ENCODE data around the gene TIGD4.
A peak's percentile ranks its signal among the peaks of the same experiment; 100 is the strongest.
"Not testable (repeated sequence)": the region's sequence is repeated elsewhere in the genome, so short reads cannot be mapped to it uniquely, and the experiment has no call there.

The TIGD4 gene

GRCh38 chr4:152780267-152780778, 793 bp upstream of the TIGD4 start:
- DNase-seq (ENCODE audit: low read depth) = peak; percentile 32

DNA sequence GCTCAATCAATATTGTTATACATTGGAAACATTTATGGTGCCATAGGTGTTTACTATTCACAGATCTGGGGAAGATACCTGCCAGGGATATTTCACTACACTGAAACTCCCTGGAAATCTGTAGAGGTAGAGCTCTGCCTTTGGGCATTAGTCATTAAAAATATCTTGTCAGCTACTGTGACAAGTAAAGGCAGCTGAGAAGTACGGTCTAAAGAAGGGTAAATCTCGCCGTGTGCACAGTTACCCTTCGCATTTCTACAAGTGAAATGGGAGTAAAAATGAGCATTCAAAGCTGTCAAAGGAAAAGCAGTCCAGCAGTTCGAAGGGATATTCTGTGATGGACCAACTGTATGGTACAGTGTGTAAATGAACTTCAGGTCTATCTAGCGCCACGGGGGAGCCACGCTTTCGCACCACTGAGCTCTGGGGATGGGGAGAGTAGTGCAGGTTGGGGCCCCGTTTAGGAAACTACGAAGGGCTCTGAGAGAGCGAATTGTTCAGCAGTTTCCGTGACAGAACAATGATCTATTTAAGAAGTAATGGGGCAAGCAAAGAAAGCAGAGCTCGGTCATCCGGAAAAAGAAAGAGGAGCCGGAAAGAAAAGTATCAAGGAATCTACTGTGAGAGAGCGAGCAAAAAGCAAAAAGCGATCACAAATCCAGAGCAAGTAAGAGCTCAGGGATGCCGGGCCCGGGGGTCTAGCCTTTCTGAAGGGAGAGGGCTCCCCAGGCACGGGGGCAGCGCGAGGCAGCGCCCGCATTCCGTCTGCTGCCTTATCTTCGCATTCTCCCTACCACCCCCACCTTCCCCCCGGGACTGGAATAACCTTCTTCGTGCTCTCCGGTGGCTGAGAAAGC, 646 bp downstream of the TIGD4 start:
- DNase-seq (ENCODE audit: low read depth) = no peak

- DNase-seq (ENCODE audit: low read depth) = no peak
These were observed 2.0 kb downstream of the TIGD4 start for GRCh38 chr4:152777488-152777887.

DNA sequence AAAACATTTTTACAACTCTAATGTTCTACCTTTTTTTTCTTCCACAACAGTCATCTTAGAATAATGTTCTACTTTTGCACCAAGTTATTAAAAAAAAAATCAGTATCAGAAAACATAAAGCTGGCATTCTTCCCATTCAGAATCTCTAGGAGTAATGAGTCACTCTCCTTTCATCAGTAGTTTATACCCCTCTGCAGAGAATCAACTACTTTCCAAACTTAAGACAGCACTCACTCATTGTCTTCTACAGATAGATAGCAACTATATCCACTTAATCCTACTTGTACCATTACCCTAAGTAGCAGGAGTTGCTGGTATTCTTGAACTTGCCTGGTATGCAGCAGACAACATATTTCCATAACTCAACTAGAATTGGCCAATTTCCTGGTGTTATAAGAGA, 3.2 kb downstream of the TIGD4 start:
- DNase-seq (ENCODE audit: low read depth) = no peak

GRCh38 chr4:152773953-152774352, 5.6 kb downstream of the TIGD4 start:
- no peak for DNase-seq (ENCODE audit: low read depth)

DNA sequence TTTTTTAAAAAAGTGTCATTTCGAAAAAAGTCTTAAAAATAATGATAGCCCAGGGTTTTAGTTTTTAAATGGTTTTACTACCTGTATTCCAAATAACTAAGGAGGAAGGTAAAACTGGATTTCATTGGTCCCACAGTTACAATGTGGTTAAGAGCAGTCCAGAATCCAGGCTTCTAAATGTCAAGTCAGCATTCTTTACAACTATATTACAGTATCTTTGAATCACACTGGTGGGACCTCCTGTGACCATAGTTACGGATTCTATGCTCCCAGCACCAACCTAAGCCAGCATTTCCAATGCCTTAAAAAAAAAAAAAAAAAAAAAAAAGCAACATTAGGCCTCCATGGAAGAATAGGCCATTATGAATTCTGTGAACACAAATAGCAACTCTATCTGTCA, 6.2 kb downstream of the TIGD4 start:
- DNase-seq (ENCODE audit: low read depth) = no peak

DNA sequence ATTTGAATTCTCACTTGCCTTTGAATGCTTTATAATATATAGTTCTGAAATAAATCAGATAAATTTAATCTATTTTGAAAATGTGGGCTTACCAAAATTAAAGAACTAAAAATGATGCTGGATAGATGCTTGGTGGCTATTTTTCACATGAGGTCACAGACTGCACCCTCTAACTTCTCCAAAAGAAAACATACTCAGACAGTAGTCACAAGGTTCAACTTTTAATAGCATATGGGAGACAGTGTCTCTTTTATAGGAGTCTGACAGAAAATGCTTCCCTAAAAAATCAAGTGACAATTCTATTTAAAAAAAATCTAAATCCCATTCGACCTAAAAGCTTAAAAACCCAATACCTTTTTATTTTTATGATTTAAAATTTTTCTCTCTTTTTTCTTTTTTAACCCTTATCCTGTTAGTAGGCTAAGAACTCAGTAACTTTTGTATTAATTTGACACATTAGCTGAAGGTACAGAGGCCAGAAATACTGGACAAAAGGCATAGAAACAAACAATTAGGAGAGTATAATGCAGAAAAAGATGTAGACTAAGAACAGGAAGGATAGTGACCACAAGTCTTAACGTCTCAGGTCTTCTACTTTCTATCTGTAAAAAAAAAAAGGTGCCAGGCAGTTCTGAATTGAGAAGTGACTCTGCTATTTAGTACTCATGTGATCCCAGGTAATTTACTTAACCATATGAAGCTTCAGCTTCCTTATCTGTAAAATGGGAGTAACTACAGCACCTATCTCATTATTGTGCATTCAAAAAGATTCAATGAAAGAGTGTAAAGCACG, 7.6 kb downstream of the TIGD4 start:
- DNase-seq (ENCODE audit: low read depth) = no peak

DNA sequence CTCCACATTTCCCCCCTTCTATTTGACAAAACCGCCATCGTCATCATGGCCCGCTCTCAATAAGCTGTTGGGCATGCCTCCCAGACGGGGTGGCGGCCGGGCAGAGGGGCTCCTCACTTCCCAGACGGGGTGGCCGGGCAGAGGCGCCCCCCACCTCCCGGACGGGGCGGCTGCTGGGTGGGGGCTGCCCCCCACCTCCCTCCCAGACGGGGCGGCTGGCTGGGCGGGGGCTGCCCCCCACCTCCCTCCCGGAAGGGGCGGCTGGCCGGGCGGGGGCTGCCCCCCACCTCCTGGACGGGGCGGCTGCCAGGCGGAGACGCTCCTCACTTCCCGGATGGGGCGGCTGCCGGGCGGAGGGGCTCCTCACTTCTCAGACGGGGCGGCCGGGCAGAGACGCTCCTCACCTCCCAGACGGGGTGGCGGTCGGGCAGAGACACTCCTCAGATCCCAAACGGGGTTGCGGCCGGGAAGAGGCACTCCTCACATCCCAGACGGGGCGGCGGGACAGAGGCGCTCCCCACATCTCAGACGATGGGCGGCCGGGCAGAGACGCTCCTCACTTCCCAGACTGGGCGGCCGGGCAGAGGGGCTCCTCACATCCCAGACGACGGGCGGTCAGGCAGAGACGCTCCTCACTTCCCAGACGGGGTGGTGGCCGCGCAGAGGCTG, 14.3 kb downstream of the TIGD4 start:
- DNase-seq (ENCODE audit: low read depth) = not testable (repeated sequence)

DNA sequence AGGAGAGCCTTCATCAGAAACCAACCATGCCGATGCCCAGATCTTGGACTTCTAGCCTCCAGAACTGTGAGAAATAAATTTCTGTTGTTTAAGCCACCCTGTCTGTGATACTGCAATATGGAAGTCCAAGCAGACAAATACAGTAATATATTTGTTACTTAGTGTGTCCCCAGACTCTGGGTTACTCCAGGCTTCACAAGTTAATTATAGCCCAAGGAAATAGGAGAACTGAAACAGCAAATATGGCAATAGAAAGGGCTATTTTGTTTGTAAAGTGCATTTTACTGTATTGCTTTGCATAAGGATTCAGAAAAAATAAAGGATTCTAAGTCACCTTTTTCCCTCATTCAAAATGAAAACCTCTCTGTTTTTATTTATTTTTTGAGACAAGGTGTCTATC, 15.7 kb downstream of the TIGD4 start:
- no peak for DNase-seq (ENCODE audit: low read depth)

GRCh38 chr4:152748619-152749018, 30.9 kb downstream of the TIGD4 start:
- no peak for DNase-seq (ENCODE audit: low read depth)

GRCh38 chr4:152747444-152747843, 32.1 kb downstream of the TIGD4 start:
- DNase-seq (ENCODE audit: low read depth) = no peak

GRCh38 chr4:152738827-152739226, 40.7 kb downstream of the TIGD4 start:
- DNase-seq (ENCODE audit: low read depth) = no peak

DNA sequence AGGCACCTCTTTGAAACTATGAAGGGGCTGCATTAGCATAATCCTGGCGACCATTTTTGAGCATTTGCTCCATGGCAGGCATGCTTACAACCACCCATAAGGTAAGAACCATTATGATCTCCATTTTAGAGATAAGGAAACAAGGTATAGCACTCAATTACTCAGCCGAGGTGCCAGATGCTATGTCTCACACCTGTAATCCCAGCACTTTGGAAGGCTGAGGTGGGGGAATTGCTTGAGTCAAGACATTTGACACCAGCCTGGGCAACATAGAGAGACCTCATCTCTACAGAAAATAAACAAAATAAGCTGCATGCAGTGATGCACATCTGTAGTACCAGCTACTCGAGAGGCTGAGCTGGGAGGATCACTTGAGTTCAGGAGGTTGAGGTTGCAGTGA, 43.6 kb downstream of the TIGD4 start:
- no peak for DNase-seq (ENCODE audit: low read depth)

GRCh38 chr4:152735396-152735859, 44.1 kb downstream of the TIGD4 start:
- peak; percentile 15 for DNase-seq (ENCODE audit: low read depth)

- DNase-seq (ENCODE audit: low read depth) = no peak
These were observed 44.9 kb downstream of the TIGD4 start for GRCh38 chr4:152734699-152735050.

GRCh38 chr4:152734015-152734698, 45.4 kb downstream of the TIGD4 start:
- no peak for DNase-seq (ENCODE audit: low read depth)

- DNase-seq (ENCODE audit: low read depth) = no peak
These were observed 47.5 kb downstream of the TIGD4 start for GRCh38 chr4:152731997-152732396.

DNA sequence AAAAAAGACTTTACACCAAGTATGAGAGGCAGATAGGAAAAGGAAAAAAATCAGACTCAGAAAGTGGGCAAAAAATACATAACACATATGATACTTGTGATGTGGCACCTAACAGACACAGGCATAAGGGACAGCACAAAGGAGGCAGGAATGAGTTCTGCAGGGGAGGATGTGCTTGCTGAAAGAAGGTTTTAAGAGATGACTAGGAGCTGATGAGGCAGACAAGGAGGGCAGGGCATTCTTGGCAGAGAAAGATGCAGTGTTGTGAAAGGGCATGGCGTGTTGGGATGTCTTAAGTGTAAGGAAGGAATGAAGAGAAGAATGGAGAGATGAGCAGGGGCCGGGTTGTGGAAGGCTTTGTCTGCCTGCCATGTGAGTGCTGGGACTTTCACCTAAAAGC, 50.1 kb downstream of the TIGD4 start:
- DNase-seq (ENCODE audit: low read depth) = peak; percentile 47

GRCh38 chr4:152728343-152728742, 51.2 kb downstream of the TIGD4 start:
- DNase-seq (ENCODE audit: low read depth) = no peak

- DNase-seq (ENCODE audit: low read depth) = no peak
These were observed 51.7 kb downstream of the TIGD4 start for GRCh38 chr4:152727784-152728183.

DNA sequence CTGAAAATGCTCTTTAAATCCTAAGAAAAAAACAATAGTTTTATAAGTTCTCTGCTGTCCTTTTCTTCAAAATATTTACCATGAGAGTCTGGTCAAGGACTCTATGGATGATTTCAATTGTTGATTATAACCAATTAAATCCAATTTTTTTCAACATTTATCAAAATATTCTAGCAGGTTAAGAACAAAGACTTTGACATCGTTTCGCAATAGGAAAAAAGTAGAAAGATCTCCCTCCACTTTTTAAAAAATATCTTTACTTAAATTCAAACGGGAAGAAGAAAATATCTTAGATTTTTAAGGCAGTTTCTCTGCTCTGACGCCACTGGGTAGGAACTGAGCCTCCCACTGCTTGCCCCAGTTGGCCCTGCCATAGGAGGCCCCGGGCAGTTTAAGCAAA, 55.0 kb downstream of the TIGD4 start:
- no peak for DNase-seq (ENCODE audit: low read depth)

- DNase-seq (ENCODE audit: low read depth) = no peak
These were observed 56.3 kb downstream of the TIGD4 start for GRCh38 chr4:152723236-152723635.

Data from HS-5 (cell line).